Osteoblast (primary cell): Measurements from ENCODE around the gene CREB1. TPM values are rescaled to one million over a fixed set of nuclear protein-coding genes. Genes with fewer than 3 reads are reported as not detected.

Experiments used
- DNase-seq: peaks from one replicate; pipeline ENCODE4 v3.0.0; 2011; ENCODE audit warnings: low spot score, mixed read lengths; ENCODE audit not compliant: insufficient read length; ENCODE audit errors: missing footprints
- H2AFZ ChIP-seq: 2 replicates; pipeline ENCODE4 v1.6.0; 2011; ENCODE audit warnings: mild to moderate bottlenecking, low read length
- H3K27ac ChIP-seq: 2 replicates; pipeline ENCODE4 v1.5.1; 2011; ENCODE audit warnings: mild to moderate bottlenecking, low read depth, low read length, moderate library complexity
- H3K27me3 ChIP-seq: 2 replicates; pipeline ENCODE4 v1.6.0; 2012; ENCODE audit warnings: mild to moderate bottlenecking, control low read depth, inconsistent platforms, low read length, moderate library complexity; ENCODE audit not compliant: insufficient read depth
- H3K36me3 ChIP-seq: 2 replicates; pipeline ENCODE4 v1.5.1; 2011; ENCODE audit warnings: mild to moderate bottlenecking, low read length, control low read depth, moderate library complexity; ENCODE audit not compliant: insufficient read depth
- H3K4me1 ChIP-seq: 2 replicates; pipeline ENCODE4 v1.5.1; 2011; ENCODE audit warnings: mild to moderate bottlenecking, low read length, control low read depth, moderate library complexity; ENCODE audit not compliant: insufficient read depth
- H3K4me2 ChIP-seq: 2 replicates; pipeline ENCODE4 v1.6.0; 2011; ENCODE audit warnings: mild to moderate bottlenecking, low read length; ENCODE audit not compliant: insufficient read depth
- H3K4me3 ChIP-seq: fragments of 200-600 bp; sonication (generic); 3 replicates; pipeline ENCODE4 v1.5.1; 2012; ENCODE audit warnings: mild to moderate bottlenecking, low read length, inconsistent platforms; ENCODE audit not compliant: insufficient read depth
- H3K79me2 ChIP-seq: 2 replicates; pipeline ENCODE4 v1.6.0; 2012; ENCODE audit warnings: mild to moderate bottlenecking, low read length, control low read depth, inconsistent platforms; ENCODE audit not compliant: insufficient read depth
- H3K9me3 ChIP-seq: 2 replicates; pipeline ENCODE4 v1.5.1; 2011; ENCODE audit warnings: low read depth, low read length, control low read depth
- H4K20me1 ChIP-seq: 2 replicates; pipeline ENCODE4 v1.6.0; 2012; ENCODE audit warnings: mild to moderate bottlenecking, low read length, control low read depth; ENCODE audit not compliant: insufficient read depth
- CTCF ChIP-seq: IDR thresholded peaks from 2 replicates; pipeline ENCODE4 v1.5.1; 2011; ENCODE audit warnings: mild to moderate bottlenecking, low read depth, low read length, moderate library complexity; ENCODE audit errors: extremely low read depth
- total RNA-seq: library from RNA; depleted of rRNA; stranded (reverse); fragments of >200 nt; gene quantifications from 2 replicates; pipeline ENCODE4 v1.2.3, GENCODE V29; 2012

The CREB1 gene
- total RNA-seq, 1 donor, result 38.4 TPM

DNA sequence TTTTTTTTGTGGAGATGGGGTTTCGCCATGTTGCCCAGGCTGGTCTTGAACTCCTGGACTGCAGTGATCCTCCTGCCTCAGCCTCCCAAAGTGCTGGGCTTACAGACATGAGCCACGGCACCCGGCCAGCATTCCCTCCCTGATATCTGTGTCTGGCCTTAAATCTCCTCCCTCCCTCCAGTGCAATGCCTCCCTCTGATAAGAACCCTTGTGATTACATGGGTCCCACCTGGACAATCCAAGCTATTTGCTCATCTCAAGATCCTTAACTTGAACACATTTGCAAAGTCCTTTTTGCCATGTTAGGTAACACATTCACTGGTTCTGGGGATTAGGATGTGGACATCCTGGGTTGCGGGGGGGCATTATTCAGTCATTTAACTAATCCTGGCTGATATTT lies 40.5 kb upstream of the CREB1 start:
- Histone ChIP-seq H3K79me2 (no peaks in the 10 kb centered on the region), H3K4me1 (peaks cover 25% of the 10 kb centered on the region), H4K20me1 (no peaks in the 10 kb centered on the region), H3K36me3 (no peaks in the 10 kb centered on the region), H3K4me3 (no peak overlapping the region), H2AFZ (no peak overlapping the region), H3K27ac (no peak overlapping the region), H3K27me3 (no peaks in the 10 kb centered on the region), H3K4me2 (no peak overlapping the region), H3K9me3 (no peaks in the 10 kb centered on the region)
- no peak for DNase-seq
- no peak for TF ChIP-seq CTCF

DNA sequence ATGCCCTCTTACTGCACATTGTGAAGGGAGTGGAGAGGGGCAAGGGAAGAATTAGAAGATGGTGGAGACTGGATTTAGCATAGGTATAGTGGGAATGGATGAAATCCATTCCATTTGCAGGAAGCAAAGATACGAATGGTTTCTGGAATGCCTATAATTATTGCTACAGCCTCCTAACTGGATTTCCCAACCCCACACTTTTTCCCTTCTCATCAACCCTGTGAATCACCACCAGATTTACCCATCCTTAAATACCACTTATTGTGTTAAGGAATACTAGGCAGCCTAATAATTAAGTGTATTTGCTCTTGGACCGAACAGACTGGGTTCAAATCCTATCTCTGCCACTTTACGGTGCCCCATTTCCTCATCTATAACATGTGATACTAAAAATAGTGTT lies 39.3 kb upstream of the CREB1 start:
- Histone ChIP-seq H3K36me3 (no peaks in the 10 kb centered on the region), H3K27me3 (no peaks in the 10 kb centered on the region), H4K20me1 (no peaks in the 10 kb centered on the region), H3K9me3 (no peaks in the 10 kb centered on the region), H2AFZ (no peak overlapping the region), H3K79me2 (no peaks in the 10 kb centered on the region), H3K4me2 (no peak overlapping the region), H3K27ac (no peak overlapping the region), H3K4me1 (peaks cover 16% of the 10 kb centered on the region), H3K4me3 (no peak overlapping the region)
- TF ChIP-seq CTCF, result no peak
- DNase-seq, result no peak

- Histone ChIP-seq H3K27ac (no peak overlapping the region), H3K36me3 (no peaks in the 10 kb centered on the region), H3K4me3 (no peak overlapping the region), H3K4me2 (no peak overlapping the region), H4K20me1 (no peaks in the 10 kb centered on the region), H3K27me3 (no peaks in the 10 kb centered on the region), H2AFZ (peak overlapping the region; percentile 22), H3K4me1 (peaks cover 16% of the 10 kb centered on the region), H3K9me3 (no peaks in the 10 kb centered on the region), H3K79me2 (no peaks in the 10 kb centered on the region)
- TF ChIP-seq CTCF, result no peak
- no peak for DNase-seq
Observed at GRCh38 chr2:207491086-207491485, 38.7 kb upstream of the CREB1 start.

GRCh38 chr2:207491956-207492355 lies 37.8 kb upstream of the CREB1 start:
- Histone ChIP-seq H4K20me1 (no peaks in the 10 kb centered on the region), H3K79me2 (no peaks in the 10 kb centered on the region), H3K4me3 (no peak overlapping the region), H3K36me3 (no peaks in the 10 kb centered on the region), H3K4me2 (no peak overlapping the region), H3K4me1 (peaks cover 16% of the 10 kb centered on the region), H3K27me3 (no peaks in the 10 kb centered on the region), H3K9me3 (no peaks in the 10 kb centered on the region), H2AFZ (no peak overlapping the region), H3K27ac (no peak overlapping the region)
- no peak for DNase-seq
- TF ChIP-seq CTCF, result no peak
